Measurements from ENCODE around the gene SUSD6. TPM values are rescaled to one million over a fixed set of nuclear protein-coding genes. Genes with fewer than 3 reads are reported as not detected.

SUSD6 gene
- total and polyA plus RNA-seq, 2 experiments from 2014 or later, result 2.8 to 3.4 TPM

DNA sequence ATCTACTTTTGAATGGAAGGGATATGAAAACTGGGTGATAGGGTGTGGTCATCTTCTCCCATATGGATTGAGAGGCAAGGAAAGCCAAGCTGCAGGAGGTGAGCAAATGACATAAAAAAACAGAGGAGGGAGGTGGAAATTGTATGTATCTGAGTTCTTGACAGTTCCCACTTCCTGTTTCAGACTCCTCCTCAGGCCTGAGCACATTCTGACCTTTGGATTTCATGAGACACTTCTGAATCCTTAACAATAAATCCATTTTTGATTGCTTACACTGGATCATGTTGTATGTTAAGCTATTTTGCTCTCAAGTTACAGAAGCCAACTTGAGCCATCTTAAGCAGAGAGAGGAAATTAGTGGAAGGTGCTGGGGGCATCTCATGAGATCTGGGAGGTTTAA, 143.9 kb downstream of the SUSD6 start:
- Mint-ChIP-seq H3K9me3 (no peaks in the 10 kb centered on the region), H3K4me1 (peaks cover 5% of the 10 kb centered on the region; the same call in 1 of the 3 replicates), H3K27ac (no peak overlapping the region), H3K4me3 (no peak overlapping the region), H3K27me3 (ENCODE audit: insufficient read depth, low read depth, poor library complexity) (peaks cover 2% of the 10 kb centered on the region), H3K36me3 (ENCODE audit: low read depth) (no peaks in the 10 kb centered on the region)
- no peak for ATAC-seq
- Histone ChIP-seq H3K4me1 (ENCODE audit: insufficient read depth) (no peaks in the 10 kb centered on the region), H3K36me3 (ENCODE audit: insufficient read depth) (no peaks in the 10 kb centered on the region), H3K4me3 (no peak overlapping the region), H4K20me1 (replicated peaks; ENCODE audit: insufficient read depth) (no peaks in the 10 kb centered on the region), H3F3A (replicated peaks; ENCODE audit: low read depth) (no peaks in the 10 kb centered on the region), H3K79me2 (replicated peaks; ENCODE audit: insufficient read depth) (no peaks in the 10 kb centered on the region), H3K4me2 (no peak overlapping the region), H3K9me2 (ENCODE audit: insufficient read depth) (no peaks in the 10 kb centered on the region), H3K27me3 (ENCODE audit: insufficient read depth) (no peaks in the 10 kb centered on the region), H2AFZ (no peak overlapping the region), H3K27ac (ENCODE audit: low read depth) (no peak overlapping the region)
- no peak for TF ChIP-seq ZNF331 (CRISPR knock-in tag; IDR thresholded peaks at IDR 0.05; ENCODE audit: low read depth)
- no peak for TF ChIP-seq ZNF114 (CRISPR knock-in tag; IDR thresholded peaks at IDR 0.05)
- TF ChIP-seq, protein P1, sequence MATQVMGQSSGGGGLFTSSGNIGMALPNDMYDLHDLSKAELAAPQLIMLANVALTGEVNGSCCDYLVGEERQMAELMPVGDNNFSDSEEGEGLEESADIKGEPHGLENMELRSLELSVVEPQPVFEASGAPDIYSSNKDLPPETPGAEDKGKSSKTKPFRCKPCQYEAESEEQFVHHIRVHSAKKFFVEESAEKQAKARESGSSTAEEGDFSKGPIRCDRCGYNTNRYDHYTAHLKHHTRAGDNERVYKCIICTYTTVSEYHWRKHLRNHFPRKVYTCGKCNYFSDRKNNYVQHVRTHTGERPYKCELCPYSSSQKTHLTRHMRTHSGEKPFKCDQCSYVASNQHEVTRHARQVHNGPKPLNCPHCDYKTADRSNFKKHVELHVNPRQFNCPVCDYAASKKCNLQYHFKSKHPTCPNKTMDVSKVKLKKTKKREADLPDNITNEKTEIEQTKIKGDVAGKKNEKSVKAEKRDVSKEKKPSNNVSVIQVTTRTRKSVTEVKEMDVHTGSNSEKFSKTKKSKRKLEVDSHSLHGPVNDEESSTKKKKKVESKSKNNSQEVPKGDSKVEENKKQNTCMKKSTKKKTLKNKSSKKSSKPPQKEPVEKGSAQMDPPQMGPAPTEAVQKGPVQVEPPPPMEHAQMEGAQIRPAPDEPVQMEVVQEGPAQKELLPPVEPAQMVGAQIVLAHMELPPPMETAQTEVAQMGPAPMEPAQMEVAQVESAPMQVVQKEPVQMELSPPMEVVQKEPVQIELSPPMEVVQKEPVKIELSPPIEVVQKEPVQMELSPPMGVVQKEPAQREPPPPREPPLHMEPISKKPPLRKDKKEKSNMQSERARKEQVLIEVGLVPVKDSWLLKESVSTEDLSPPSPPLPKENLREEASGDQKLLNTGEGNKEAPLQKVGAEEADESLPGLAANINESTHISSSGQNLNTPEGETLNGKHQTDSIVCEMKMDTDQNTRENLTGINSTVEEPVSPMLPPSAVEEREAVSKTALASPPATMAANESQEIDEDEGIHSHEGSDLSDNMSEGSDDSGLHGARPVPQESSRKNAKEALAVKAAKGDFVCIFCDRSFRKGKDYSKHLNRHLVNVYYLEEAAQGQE (IDR thresholded peaks at IDR 0.05; ENCODE audit: unreplicated experiment), result no peak
- TF ChIP-seq EZH2 (IDR thresholded peaks at IDR 0.05; ENCODE audit: low read depth, unreplicated experiment), result no peak
- TF ChIP-seq, protein P2, sequence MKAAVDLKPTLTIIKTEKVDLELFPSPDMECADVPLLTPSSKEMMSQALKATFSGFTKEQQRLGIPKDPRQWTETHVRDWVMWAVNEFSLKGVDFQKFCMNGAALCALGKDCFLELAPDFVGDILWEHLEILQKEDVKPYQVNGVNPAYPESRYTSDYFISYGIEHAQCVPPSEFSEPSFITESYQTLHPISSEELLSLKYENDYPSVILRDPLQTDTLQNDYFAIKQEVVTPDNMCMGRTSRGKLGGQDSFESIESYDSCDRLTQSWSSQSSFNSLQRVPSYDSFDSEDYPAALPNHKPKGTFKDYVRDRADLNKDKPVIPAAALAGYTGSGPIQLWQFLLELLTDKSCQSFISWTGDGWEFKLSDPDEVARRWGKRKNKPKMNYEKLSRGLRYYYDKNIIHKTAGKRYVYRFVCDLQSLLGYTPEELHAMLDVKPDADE (IDR thresholded peaks at IDR 0.05), result no peak
- no peak for TF ChIP-seq STAT1 (IDR thresholded peaks at IDR 0.05; ENCODE audit: unreplicated experiment)
- TF ChIP-seq EZH2phosphoT487 (IDR thresholded peaks at IDR 0.05; ENCODE audit: unreplicated experiment), result no peak
- TF ChIP-seq NANOG (IDR thresholded peaks at IDR 0.05; ENCODE audit: borderline replicate concordance), result no peak
- TF ChIP-seq, protein P3, sequence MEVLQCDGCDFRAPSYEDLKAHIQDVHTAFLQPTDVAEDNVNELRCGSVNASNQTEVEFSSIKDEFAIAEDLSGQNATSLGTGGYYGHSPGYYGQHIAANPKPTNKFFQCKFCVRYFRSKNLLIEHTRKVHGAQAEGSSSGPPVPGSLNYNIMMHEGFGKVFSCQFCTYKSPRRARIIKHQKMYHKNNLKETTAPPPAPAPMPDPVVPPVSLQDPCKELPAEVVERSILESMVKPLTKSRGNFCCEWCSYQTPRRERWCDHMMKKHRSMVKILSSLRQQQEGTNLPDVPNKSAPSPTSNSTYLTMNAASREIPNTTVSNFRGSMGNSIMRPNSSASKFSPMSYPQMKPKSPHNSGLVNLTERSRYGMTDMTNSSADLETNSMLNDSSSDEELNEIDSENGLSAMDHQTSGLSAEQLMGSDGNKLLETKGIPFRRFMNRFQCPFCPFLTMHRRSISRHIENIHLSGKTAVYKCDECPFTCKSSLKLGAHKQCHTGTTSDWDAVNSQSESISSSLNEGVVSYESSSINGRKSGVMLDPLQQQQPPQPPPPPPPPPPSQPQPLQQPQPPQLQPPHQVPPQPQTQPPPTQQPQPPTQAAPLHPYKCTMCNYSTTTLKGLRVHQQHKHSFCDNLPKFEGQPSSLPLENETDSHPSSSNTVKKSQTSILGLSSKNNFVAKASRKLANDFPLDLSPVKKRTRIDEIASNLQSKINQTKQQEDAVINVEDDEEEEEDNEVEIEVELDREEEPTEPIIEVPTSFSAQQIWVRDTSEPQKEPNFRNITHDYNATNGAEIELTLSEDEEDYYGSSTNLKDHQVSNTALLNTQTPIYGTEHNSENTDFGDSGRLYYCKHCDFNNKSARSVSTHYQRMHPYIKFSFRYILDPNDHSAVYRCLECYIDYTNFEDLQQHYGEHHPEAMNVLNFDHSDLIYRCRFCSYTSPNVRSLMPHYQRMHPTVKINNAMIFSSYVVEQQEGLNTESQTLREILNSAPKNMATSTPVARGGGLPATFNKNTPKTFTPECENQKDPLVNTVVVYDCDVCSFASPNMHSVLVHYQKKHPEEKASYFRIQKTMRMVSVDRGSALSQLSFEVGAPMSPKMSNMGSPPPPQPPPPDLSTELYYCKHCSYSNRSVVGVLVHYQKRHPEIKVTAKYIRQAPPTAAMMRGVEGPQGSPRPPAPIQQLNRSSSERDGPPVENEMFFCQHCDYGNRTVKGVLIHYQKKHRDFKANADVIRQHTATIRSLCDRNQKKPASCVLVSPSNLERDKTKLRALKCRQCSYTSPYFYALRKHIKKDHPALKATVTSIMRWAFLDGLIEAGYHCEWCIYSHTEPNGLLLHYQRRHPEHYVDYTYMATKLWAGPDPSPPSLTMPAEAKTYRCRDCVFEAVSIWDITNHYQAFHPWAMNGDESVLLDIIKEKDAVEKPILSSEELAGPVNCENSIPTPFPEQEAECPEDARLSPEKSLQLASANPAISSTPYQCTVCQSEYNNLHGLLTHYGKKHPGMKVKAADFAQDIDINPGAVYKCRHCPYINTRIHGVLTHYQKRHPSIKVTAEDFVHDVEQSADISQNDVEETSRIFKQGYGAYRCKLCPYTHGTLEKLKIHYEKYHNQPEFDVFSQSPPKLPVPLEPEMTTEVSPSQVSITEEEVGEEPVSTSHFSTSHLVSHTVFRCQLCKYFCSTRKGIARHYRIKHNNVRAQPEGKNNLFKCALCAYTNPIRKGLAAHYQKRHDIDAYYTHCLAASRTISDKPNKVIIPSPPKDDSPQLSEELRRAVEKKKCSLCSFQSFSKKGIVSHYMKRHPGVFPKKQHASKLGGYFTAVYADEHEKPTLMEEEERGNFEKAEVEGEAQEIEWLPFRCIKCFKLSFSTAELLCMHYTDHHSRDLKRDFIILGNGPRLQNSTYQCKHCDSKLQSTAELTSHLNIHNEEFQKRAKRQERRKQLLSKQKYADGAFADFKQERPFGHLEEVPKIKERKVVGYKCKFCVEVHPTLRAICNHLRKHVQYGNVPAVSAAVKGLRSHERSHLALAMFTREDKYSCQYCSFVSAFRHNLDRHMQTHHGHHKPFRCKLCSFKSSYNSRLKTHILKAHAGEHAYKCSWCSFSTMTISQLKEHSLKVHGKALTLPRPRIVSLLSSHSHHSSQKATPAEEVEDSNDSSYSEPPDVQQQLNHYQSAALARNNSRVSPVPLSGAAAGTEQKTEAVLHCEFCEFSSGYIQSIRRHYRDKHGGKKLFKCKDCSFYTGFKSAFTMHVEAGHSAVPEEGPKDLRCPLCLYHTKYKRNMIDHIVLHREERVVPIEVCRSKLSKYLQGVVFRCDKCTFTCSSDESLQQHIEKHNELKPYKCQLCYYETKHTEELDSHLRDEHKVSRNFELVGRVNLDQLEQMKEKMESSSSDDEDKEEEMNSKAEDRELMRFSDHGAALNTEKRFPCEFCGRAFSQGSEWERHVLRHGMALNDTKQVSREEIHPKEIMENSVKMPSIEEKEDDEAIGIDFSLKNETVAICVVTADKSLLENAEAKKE (CRISPR knock-in tag; IDR thresholded peaks at IDR 0.05), result no peak
- no peak for TF ChIP-seq JUNB (IDR thresholded peaks at IDR 0.05; ENCODE audit: unreplicated experiment)
- no peak for TF ChIP-seq CREB1 (CRISPR knock-in tag; IDR thresholded peaks at IDR 0.05; ENCODE audit: low read depth)
- TF ChIP-seq, protein P4, sequence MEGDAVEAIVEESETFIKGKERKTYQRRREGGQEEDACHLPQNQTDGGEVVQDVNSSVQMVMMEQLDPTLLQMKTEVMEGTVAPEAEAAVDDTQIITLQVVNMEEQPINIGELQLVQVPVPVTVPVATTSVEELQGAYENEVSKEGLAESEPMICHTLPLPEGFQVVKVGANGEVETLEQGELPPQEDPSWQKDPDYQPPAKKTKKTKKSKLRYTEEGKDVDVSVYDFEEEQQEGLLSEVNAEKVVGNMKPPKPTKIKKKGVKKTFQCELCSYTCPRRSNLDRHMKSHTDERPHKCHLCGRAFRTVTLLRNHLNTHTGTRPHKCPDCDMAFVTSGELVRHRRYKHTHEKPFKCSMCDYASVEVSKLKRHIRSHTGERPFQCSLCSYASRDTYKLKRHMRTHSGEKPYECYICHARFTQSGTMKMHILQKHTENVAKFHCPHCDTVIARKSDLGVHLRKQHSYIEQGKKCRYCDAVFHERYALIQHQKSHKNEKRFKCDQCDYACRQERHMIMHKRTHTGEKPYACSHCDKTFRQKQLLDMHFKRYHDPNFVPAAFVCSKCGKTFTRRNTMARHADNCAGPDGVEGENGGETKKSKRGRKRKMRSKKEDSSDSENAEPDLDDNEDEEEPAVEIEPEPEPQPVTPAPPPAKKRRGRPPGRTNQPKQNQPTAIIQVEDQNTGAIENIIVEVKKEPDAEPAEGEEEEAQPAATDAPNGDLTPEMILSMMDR (conservative IDR thresholded peaks at IDR 0.05; ENCODE audit: low read depth in 2 of 2), result no peak
- no peak for TF ChIP-seq POLR2AphosphoS5 (IDR thresholded peaks at IDR 0.05; ENCODE audit: low read depth)
- no peak for DNase-seq (ENCODE audit: low spot score)

Data from GM23338 (cell line).